ENCODE results near the gene ZCCHC3.

The ZCCHC3 gene

GRCh38 chr20:343107-343506 lies 45.7 kb downstream of the ZCCHC3 start:
- DNase-seq (no peak), ATAC-seq (no peak)
- Mint-ChIP-seq H3K27me3 (peaks cover 6% of the 10 kb centered on the region), H3K4me1 (peaks cover 11% of the 10 kb centered on the region), H3K9me3 (peaks cover 0 to 5% of the 10 kb centered on the region in 2 donors), H3K4me3 (no peak overlapping the region), H3K27ac (no peak overlapping the region)

GRCh38 chr20:346033-346639 lies 48.8 kb downstream of the ZCCHC3 start:
- H3K4me1 Mint-ChIP-seq, result peaks cover 19% of the 10 kb centered on the region
- ATAC-seq, result no peak
- peaks cover 6% of the 10 kb centered on the region for H3K27me3 Mint-ChIP-seq
- peak overlapping the region; percentile 51 to 95 for H3K27ac Mint-ChIP-seq
- H3K9me3 Mint-ChIP-seq, result peaks cover 0 to 5% of the 10 kb centered on the region in 2 donors
- H3K4me3 Mint-ChIP-seq, result peak overlapping the region; percentile 92 to 97
- no peak for DNase-seq

GRCh38 chr20:346640-347316 lies 49.4 kb downstream of the ZCCHC3 start, which contains the start of gene NRSN2:
Gene NRSN2, plus strand, starts transcription at chr20:347111. Its CDS starts 2,533 bp downstream, at chr20:349644.
- Mint-ChIP-seq H3K27me3 (peaks cover 6% of the 10 kb centered on the region), H3K4me3 (peak within 1 kb of the TSS; percentile 92 to 97), H3K9me3 (peaks cover 0 to 2% of the 10 kb centered on the region in 2 donors), H3K4me1 (peaks cover 19% of the 10 kb centered on the region), H3K27ac (peak within 1 kb of the TSS; percentile 51 to 95)
- ATAC-seq (peak; percentile 58), DNase-seq (peak; percentile 40 to 41)

GRCh38 chr20:347317-347639 lies 49.9 kb downstream of the ZCCHC3 start:
- ATAC-seq (peak; percentile 10), DNase-seq (no peak)
- peaks cover 19% of the 10 kb centered on the region for H3K4me1 Mint-ChIP-seq
- H3K4me3 Mint-ChIP-seq, result peak overlapping the region; percentile 86 to 97
- H3K9me3 Mint-ChIP-seq, result no peaks in the 10 kb centered on the region
- H3K27ac Mint-ChIP-seq, result no peak overlapping the region
- peaks cover 6% of the 10 kb centered on the region for H3K27me3 Mint-ChIP-seq

GRCh38 chr20:347640-348484 lies 50.5 kb downstream of the ZCCHC3 start:
- H3K4me1 Mint-ChIP-seq, result peaks cover 19% of the 10 kb centered on the region
- ATAC-seq (peak; percentile 83), DNase-seq (peak; percentile 66 to 75)
- H3K27me3 Mint-ChIP-seq, result peaks cover 6% of the 10 kb centered on the region
- peak overlapping the region; percentile 86 to 97 for H3K4me3 Mint-ChIP-seq
- peak overlapping the region; percentile 35 to 88 for H3K27ac Mint-ChIP-seq
- no peaks in the 10 kb centered on the region for H3K9me3 Mint-ChIP-seq

- H3K4me1 Mint-ChIP-seq, result peaks cover 19% of the 10 kb centered on the region
- H3K27ac Mint-ChIP-seq, result no peak overlapping the region
- ATAC-seq (no peak), DNase-seq (no peak)
- H3K4me3 Mint-ChIP-seq, result no peak overlapping the region
- no peaks in the 10 kb centered on the region for H3K9me3 Mint-ChIP-seq
- H3K27me3 Mint-ChIP-seq, result peaks cover 6% of the 10 kb centered on the region
Measured at GRCh38 chr20:348972-349841, 51.8 kb downstream of the ZCCHC3 start.
